DND-41 (cell line): ENCODE measurements around the gene DLGAP1.

ENCODE experiments used
- ATAC-seq: fragments of 200-7000 bp; cut with Tn5 transposase; 3 replicates; pipeline ENCODE4 v1.9.1; 2021; ENCODE audit warnings: low read depth; ENCODE audit not compliant: insufficient read depth
- DNase-seq: peaks from one replicate; pipeline ENCODE4 v3.0.0-alpha.2; 2020
- H2AFZ ChIP-seq: 2 replicates; pipeline ENCODE4 v1.6.0; 2012; ENCODE audit warnings: low read depth, low read length
- H3K27ac ChIP-seq: 2 replicates; pipeline ENCODE4 v1.5.1; 2012; ENCODE audit warnings: low read length, inconsistent platforms
- H3K27me3 ChIP-seq: fragments of 200-600 bp; sonication (generic); 2 replicates; pipeline ENCODE4 v1.6.0; 2012; ENCODE audit warnings: low read length, mild to moderate bottlenecking, inconsistent platforms; ENCODE audit not compliant: insufficient read depth, poor library complexity
- H3K36me3 ChIP-seq: 2 replicates; pipeline ENCODE4 v1.5.1; 2012; ENCODE audit warnings: low read length, inconsistent platforms; ENCODE audit not compliant: insufficient read depth
- H3K4me1 ChIP-seq: 2 replicates; pipeline ENCODE4 v1.5.1; 2012; ENCODE audit warnings: mild to moderate bottlenecking, low read length; ENCODE audit not compliant: insufficient read depth
- H3K4me2 ChIP-seq: 2 replicates; pipeline ENCODE4 v1.6.0; 2012; ENCODE audit warnings: mild to moderate bottlenecking, moderate library complexity, low read length, inconsistent platforms; ENCODE audit not compliant: insufficient read depth
- H3K4me3 ChIP-seq, 2 experiments: fragments of 200-600 bp in 1 of 2; shearing (Covaris generic) in 1 of 2; 2 replicates each; pipeline ENCODE4 v1.5.1; 2012 to 2016; ENCODE audit warnings: inconsistent platforms in 2 of 2, low read length in 2 of 2, mild to moderate bottlenecking in 2 of 2, low read depth in 1 of 2, moderate library complexity in 1 of 2
- H3K79me2 ChIP-seq: 2 replicates; pipeline ENCODE4 v1.6.0; 2012; ENCODE audit warnings: low read length, inconsistent platforms; ENCODE audit not compliant: insufficient read depth
- H3K9ac ChIP-seq: 2 replicates; pipeline ENCODE4 v1.6.0; 2012; ENCODE audit warnings: low read depth, mild to moderate bottlenecking, inconsistent platforms, low read length, moderate library complexity
- H3K9me3 ChIP-seq: 2 replicates; pipeline ENCODE4 v1.5.1; 2012; ENCODE audit warnings: low read length, moderate library complexity, mild to moderate bottlenecking, inconsistent platforms; ENCODE audit not compliant: insufficient read depth, severe bottlenecking
- H4K20me1 ChIP-seq: 2 replicates; pipeline ENCODE4 v1.6.0; 2012; ENCODE audit warnings: low read length; ENCODE audit not compliant: insufficient read depth
- CTCF ChIP-seq: IDR thresholded peaks from 2 replicates; pipeline ENCODE4 v1.5.1; 2012; ENCODE audit warnings: borderline replicate concordance, low read length, moderate library complexity, mild to moderate bottlenecking; ENCODE audit not compliant: poor library complexity, severe bottlenecking; ENCODE audit errors: extremely low read depth
- EZH2 ChIP-seq: IDR thresholded peaks from 3 replicates; pipeline ENCODE4 v1.6.1; 2012; ENCODE audit warnings: borderline replicate concordance, low read depth, mild to moderate bottlenecking, moderate library complexity, low read length, inconsistent platforms; ENCODE audit not compliant: severe bottlenecking

DLGAP1 gene

DNA sequence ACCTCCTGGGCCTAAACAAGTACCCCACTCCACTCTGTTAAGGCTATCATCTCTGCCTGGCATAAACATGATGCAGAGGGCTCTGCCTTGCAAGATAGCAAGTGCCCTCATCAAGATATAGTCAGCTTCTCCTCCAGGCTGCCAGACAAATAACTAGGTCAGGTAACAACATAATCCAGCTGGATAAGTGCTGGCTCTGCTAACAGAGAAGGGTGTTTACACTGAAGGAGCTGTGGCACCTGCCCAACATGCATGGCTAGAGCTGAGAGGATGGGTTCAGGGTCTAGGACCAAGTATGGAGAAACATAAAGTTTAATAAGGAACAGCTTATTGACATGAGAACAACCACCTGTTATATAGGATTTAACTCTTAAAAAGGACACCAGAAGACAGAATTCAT, 42.8 kb downstream of the DLGAP1 start:
- Histone ChIP-seq H3K9ac (no peak overlapping the region), H3K79me2 (no peaks in the 10 kb centered on the region), H3K27me3 (no peaks in the 10 kb centered on the region), H3K4me1 (no peaks in the 10 kb centered on the region), H3K4me3 (no peak overlapping the region), H4K20me1 (no peaks in the 10 kb centered on the region), H2AFZ (no peak overlapping the region), H3K9me3 (no peaks in the 10 kb centered on the region), H3K4me2 (no peak overlapping the region), H3K27ac (no peak overlapping the region), H3K36me3 (no peaks in the 10 kb centered on the region)
- ATAC-seq (no peak), DNase-seq (no peak)
- TF ChIP-seq CTCF (no peak), EZH2 (no peak)

DNA sequence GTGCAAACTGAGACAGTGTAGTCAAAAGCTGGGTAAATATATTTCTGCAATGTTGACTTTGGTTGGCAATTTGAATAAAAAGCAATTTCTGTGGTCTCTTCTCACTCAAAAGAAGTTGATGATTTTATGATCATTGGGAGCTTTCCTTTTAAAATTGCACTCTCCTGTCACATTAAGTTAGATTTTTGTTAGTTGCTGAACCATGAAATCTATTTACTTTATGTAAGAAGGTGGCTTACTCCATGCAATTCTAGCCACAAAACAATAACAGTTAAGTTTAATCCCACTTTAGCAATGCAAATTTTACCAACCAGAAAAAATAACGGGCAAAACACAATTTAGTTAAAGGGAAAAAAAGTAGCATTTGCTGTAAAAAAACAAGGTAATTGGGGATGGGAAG, 48.3 kb downstream of the DLGAP1 start:
- no peak overlapping the region for H3K4me3 ChIP-seq
- no peak for ATAC-seq

GRCh38 chr18:4405965-4406364, 49.1 kb downstream of the DLGAP1 start:
- Histone ChIP-seq H3K4me3 (no peak overlapping the region), H4K20me1 (no peaks in the 10 kb centered on the region), H3K9ac (no peak overlapping the region), H3K4me1 (no peaks in the 10 kb centered on the region), H3K27me3 (no peaks in the 10 kb centered on the region), H3K79me2 (no peaks in the 10 kb centered on the region), H3K9me3 (no peaks in the 10 kb centered on the region), H2AFZ (no peak overlapping the region), H3K27ac (no peak overlapping the region), H3K4me2 (no peak overlapping the region), H3K36me3 (no peaks in the 10 kb centered on the region)
- DNase-seq (no peak), ATAC-seq (no peak)
- TF ChIP-seq CTCF = no peak
- no peak for TF ChIP-seq EZH2

More for the DNA sequence above, 48.3 kb downstream of the DLGAP1 start:
- no peak for DNase-seq
- Histone ChIP-seq H3K79me2 (no peaks in the 10 kb centered on the region), H3K36me3 (no peaks in the 10 kb centered on the region), H3K9ac (no peak overlapping the region), H3K9me3 (no peaks in the 10 kb centered on the region), H3K27me3 (no peaks in the 10 kb centered on the region), H2AFZ (no peak overlapping the region), H4K20me1 (no peaks in the 10 kb centered on the region), H3K27ac (no peak overlapping the region), H3K4me1 (no peaks in the 10 kb centered on the region), H3K4me2 (no peak overlapping the region)
- TF ChIP-seq CTCF = no peak
- no peak for TF ChIP-seq EZH2

- Histone ChIP-seq H3K4me1 (no peaks in the 10 kb centered on the region), H2AFZ (no peak overlapping the region), H3K9ac (no peak overlapping the region), H3K4me3 (no peak overlapping the region), H3K27me3 (no peaks in the 10 kb centered on the region), H3K4me2 (no peak overlapping the region), H4K20me1 (no peaks in the 10 kb centered on the region), H3K27ac (no peak overlapping the region), H3K36me3 (no peaks in the 10 kb centered on the region), H3K79me2 (no peaks in the 10 kb centered on the region), H3K9me3 (no peaks in the 10 kb centered on the region)
- ATAC-seq (no peak), DNase-seq (no peak)
- no peak for TF ChIP-seq CTCF
- TF ChIP-seq EZH2 = no peak
Measured at GRCh38 chr18:4403836-4404235, 51.3 kb downstream of the DLGAP1 start.
